Epithelial cell of esophagus (primary cell): Measurements from ENCODE around the gene ST6GALNAC1.
"Not testable (repeated sequence)": the region's sequence is repeated elsewhere in the genome, so short reads cannot be mapped to it uniquely, and the experiment has no call there.

Source experiments
- DNase-seq: peaks from one replicate; pipeline ENCODE4 v3.0.0; 2010; ENCODE audit warnings: low read depth
- H3K4me3 ChIP-seq: 2 replicates; pipeline ENCODE4 v1.5.1; 2011; ENCODE audit warnings: mild to moderate bottlenecking, low read length, control low read depth
- TF ChIP-seq, protein P1 (sequence below): IDR thresholded peaks from 2 replicates; pipeline ENCODE4 v1.5.1; 2011; ENCODE audit warnings: low read depth, mild to moderate bottlenecking, low read length, control low read depth, inconsistent platforms; ENCODE audit not compliant: insufficient read depth; ENCODE audit errors: missing control alignments

Gene ST6GALNAC1

DNA sequence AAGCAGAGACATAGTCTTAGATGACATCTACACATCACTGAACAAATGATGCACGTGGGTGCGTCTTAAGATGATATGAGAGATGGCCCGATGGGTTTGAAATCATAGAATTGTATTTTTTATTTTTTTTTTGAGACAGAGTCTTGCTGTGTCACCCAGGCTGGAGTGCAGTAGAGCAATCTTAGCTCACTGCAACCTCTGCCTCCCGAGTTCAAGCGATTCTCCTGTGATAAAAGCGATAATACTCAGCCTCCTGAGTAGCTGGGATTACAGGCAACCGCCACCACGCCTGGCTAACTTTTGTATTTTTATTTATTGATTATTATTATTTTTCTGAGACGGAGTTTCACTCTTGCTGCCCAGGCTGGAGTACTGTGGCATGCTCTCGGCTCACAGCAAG is 5.3 kb downstream of the ST6GALNAC1 start:
- H3K4me3 ChIP-seq, result no peak overlapping the region
- no peak for DNase-seq
- TF ChIP-seq, protein P1, sequence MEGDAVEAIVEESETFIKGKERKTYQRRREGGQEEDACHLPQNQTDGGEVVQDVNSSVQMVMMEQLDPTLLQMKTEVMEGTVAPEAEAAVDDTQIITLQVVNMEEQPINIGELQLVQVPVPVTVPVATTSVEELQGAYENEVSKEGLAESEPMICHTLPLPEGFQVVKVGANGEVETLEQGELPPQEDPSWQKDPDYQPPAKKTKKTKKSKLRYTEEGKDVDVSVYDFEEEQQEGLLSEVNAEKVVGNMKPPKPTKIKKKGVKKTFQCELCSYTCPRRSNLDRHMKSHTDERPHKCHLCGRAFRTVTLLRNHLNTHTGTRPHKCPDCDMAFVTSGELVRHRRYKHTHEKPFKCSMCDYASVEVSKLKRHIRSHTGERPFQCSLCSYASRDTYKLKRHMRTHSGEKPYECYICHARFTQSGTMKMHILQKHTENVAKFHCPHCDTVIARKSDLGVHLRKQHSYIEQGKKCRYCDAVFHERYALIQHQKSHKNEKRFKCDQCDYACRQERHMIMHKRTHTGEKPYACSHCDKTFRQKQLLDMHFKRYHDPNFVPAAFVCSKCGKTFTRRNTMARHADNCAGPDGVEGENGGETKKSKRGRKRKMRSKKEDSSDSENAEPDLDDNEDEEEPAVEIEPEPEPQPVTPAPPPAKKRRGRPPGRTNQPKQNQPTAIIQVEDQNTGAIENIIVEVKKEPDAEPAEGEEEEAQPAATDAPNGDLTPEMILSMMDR, result no peak

DNA sequence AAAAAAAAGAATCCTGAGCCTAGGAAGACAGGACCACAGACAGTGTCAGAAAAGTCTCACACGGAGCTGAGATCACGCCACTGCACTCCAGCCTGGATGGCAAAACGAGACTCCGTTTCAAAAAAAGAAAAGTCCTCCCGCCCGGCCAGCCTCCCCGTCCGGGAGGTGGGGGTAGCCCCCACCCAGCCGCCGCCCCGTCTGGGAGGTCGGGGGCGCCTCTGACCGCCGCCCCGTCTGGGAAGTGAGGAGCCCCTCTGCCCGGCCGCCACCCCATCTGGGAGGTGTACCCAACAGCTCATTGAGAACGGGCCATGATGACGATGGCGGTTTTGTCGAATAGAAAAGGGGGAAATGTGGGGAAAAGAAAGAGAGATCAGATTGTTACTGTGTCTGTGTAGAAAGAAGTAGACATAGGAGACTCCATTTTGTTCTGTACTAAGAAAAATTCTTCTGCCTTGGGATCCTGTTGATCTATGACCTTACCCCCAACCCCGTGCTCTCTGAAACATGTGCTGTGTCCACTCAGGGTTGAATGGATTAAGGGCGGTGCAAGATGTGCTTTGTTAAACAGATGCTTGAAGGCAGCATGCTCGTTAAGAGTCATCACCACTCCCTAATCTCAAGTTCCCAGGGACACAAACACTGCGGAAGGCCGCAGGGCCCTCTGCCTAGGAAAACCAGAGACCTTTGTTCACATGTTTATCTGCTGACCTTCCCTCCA is 6.9 kb downstream of the ST6GALNAC1 start:
- not testable (repeated sequence) for H3K4me3 ChIP-seq

DNA sequence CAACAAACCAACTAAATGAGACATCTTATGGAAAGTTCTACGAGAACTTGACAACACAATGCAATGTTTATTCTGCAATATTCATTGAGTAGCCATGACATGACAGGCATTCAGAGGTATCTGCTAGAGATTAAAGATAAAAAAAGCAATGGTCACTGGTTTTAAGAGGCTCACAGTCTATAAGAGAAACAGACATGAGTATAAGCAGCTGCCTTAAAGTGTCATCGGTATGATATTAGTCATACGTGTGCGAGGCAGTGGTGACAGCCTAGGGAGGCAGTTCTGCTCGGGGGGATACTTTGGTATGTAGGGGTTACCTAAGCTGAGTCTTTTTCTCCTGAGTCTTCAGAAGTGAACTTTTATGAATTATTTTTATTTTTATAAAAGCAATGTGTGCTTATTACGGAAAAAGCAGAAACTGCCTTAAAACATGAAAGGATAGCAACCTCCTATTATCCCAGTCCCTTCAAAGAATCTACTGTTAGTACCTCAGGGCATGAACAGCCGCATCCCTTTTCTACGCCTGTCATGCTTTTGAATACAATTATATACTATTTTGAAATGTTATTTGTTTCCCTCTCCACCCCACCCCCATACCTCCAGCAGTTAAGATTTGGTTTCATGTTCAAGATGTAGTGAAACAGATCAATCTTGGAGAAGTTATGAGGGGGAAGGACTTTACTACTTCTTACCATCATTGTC is 7.7 kb downstream of the ST6GALNAC1 start:
- no peak overlapping the region for H3K4me3 ChIP-seq
- TF ChIP-seq, protein P1, result no peak
- DNase-seq, result no peak

More for the DNA sequence above, 6.9 kb downstream of the ST6GALNAC1 start:
- DNase-seq, result not testable (repeated sequence)

DNA sequence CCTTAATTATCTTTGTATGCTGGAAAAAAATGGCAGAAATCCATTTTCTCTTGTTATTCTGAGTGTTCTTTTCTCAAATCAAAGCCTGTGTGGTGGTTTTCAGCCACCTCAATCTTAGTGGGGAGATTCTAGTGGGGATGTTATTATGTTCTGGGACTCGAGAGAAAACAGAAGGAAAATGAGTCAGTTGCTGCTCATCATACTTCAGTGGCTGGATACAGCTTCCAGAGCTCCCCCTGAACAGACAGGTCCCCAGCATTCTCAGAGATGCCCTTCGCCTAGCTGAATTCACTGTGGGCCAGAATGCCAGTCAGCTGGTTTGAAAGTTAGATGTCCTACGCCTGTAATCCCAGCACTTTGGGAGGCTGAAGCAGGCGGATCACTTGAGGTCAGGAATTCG is 8.5 kb downstream of the ST6GALNAC1 start:
- DNase-seq, result no peak
- TF ChIP-seq, protein P1, result no peak
- no peak overlapping the region for H3K4me3 ChIP-seq

DNA sequence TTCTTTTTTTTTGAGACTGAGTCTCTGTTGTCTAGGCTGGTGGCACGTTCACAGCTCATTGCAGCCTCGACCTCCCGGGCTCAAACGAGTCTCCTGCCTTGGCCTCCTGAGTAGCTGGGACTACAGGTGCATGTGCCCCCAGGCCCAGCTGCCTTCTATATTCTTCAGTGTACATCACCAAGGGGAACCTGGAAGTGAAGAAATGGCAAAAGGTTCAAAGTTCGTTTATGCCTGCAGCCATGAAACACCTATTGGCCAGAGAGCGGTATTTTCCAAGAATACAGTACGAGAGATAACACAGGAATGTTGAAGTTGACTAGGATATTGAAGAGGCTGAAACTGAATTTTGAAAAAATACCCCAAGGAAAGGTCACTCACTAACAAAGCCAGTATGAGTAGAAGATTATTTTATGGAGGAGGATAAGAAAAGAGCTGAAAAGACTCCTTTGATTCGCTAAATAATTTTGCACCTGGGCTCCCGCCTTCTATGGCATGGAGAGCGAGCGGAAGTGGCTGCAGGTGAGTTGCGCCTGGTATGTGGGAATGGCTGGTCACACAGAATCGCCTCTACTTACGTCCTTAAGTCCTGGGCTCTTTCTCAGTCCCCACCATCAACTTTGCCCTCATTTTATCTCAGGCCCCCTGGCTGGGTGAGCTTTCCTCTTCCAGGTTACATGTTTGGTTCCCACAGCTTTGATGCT is 9.8 kb downstream of the ST6GALNAC1 start:
- no peak overlapping the region for H3K4me3 ChIP-seq
- TF ChIP-seq, protein P1, result no peak
- no peak for DNase-seq

DNA sequence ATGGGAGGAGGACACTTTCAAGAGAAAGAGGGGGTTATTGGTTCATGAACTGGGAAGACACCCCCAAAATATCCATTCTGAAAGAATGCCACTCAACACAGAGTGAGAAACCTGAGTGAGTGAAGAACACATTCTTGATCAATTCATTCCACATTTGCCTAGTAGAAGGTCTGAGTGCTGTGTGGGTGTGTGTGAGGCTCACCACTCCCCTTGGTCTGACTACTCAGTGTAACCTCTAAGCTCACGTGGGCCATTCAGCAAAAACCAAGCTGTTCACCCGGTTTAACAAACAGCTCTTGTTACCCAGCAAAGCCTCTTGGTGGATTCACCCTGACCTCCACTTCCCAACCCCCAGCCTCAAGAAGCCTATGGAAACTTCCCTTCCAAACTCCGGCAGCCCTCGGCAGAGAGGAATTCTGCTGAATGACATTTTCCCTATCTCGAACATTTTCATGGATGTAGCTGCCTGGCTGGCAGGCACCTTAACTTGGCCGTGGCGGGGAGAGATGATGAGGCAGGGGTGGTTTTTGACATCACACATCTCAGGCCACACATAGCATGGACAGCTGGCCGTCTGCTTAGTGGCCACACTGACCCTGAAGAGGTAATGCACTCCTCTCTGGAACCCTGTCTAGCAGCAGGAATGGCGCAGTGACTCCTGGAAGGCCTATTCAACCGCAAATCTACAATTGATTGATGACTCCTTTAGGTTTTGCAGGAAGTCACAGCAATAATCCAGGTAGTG is 11.6 kb downstream of the ST6GALNAC1 start:
- DNase-seq, result peak; percentile 83
- TF ChIP-seq, protein P1, result no peak
- H3K4me3 ChIP-seq, result no peak overlapping the region

- DNase-seq, result no peak
- no peak overlapping the region for H3K4me3 ChIP-seq
- TF ChIP-seq, protein P1, result no peak
These were observed 13.4 kb downstream of the ST6GALNAC1 start for GRCh38 chr17:76630151-76630550.
